22Rv1 (cell line): ENCODE results near the gene ISCU.

Experiments
- CTCF ChIP-seq: fragments of 450-650 bp; IDR thresholded peaks from 2 replicates; pipeline ENCODE4 v1.5.1; 2017; ENCODE audit warnings: mild to moderate bottlenecking
- ZFX ChIP-seq: fragments of 450-650 bp; IDR thresholded peaks from 2 replicates; pipeline ENCODE4 v1.6.1; 2017; ENCODE audit warnings: antibody characterized with exemption, borderline replicate concordance

GRCh38 chr12:108587826-108588225, 25.4 kb downstream of the ISCU start:
- TF ChIP-seq CTCF: no peak
- no peak for TF ChIP-seq ZFX
